Loucy (cell line): ENCODE results near the gene UCP1.

Experiments
- H2AFZ ChIP-seq: fragments of 200-600 bp; sonication (generic); 2 replicates; pipeline ENCODE4 v1.6.0; 2016; ENCODE audit warnings: antibody characterized with exemption, mild to moderate bottlenecking, low read length, moderate library complexity
- H3F3A ChIP-seq: fragments of 200-600 bp; 2 replicates; pipeline ENCODE4 v1.6.0; 2016; ENCODE audit warnings: antibody characterized with exemption, low read depth, mild to moderate bottlenecking
- H3K27me3 ChIP-seq: fragments of 200-600 bp; sonication (generic); 2 replicates; pipeline ENCODE4 v1.6.1; 2014; ENCODE audit warnings: low read length, mild to moderate bottlenecking; ENCODE audit not compliant: insufficient read depth, poor library complexity, severe bottlenecking
- H3K36me3 ChIP-seq: fragments of 200-600 bp; sonication (generic); 2 replicates; pipeline ENCODE4 v1.6.1; 2016; ENCODE audit warnings: low read length; ENCODE audit not compliant: insufficient read depth
- H3K4me1 ChIP-seq: fragments of 200-600 bp; sonication (generic); 2 replicates; pipeline ENCODE4 v1.5.1; 2014; ENCODE audit warnings: low read length, mild to moderate bottlenecking; ENCODE audit not compliant: insufficient read depth, poor library complexity, severe bottlenecking
- H3K4me2 ChIP-seq: fragments of 200-600 bp; sonication (generic); 2 replicates; pipeline ENCODE4 v1.6.0; 2014; ENCODE audit warnings: antibody characterized with exemption, low read length, low read depth, mild to moderate bottlenecking; ENCODE audit not compliant: poor library complexity, severe bottlenecking
- H3K4me3 ChIP-seq: fragments of 200-600 bp; sonication (generic); 2 replicates; pipeline ENCODE4 v1.5.1; 2014; ENCODE audit warnings: low read length, mild to moderate bottlenecking, mixed read lengths; ENCODE audit not compliant: poor library complexity, severe bottlenecking
- H3K79me2 ChIP-seq: fragments of 200-600 bp; sonication (generic); 2 replicates; pipeline ENCODE4 v1.6.1; 2014; ENCODE audit warnings: low read length; ENCODE audit not compliant: insufficient read depth
- H3K9ac ChIP-seq: fragments of 200-600 bp; sonication (generic); 2 replicates; pipeline ENCODE4 v1.6.0; 2014; ENCODE audit warnings: mild to moderate bottlenecking, low read depth, low read length, moderate library complexity; ENCODE audit not compliant: poor library complexity, severe bottlenecking
- H3K9me2 ChIP-seq: fragments of 200-600 bp; sonication (generic); replicated peaks from 2 replicates; pipeline ENCODE4 v1.6.1; 2016; ENCODE audit warnings: low read depth, low read length, mixed read lengths
- H3K9me3 ChIP-seq: fragments of 200-600 bp; sonication (generic); 2 replicates; pipeline ENCODE4 v1.6.1; 2014; ENCODE audit warnings: mild to moderate bottlenecking, antibody characterized with exemption, low read length, low read depth; ENCODE audit not compliant: insufficient read depth
- H4K20me1 ChIP-seq: fragments of 200-600 bp; sonication (generic); 2 replicates; pipeline ENCODE4 v1.6.0; 2014; ENCODE audit warnings: antibody characterized with exemption, low read length, mild to moderate bottlenecking; ENCODE audit not compliant: insufficient read depth, poor library complexity, severe bottlenecking
- CTCF ChIP-seq: fragments of 200-600 bp; sonication (generic); conservative IDR thresholded peaks from 2 replicates; pipeline ENCODE4 v1.5.1; 2014; ENCODE audit warnings: mild to moderate bottlenecking, antibody characterized with exemption, low read length
- EZH2phosphoT487 ChIP-seq: fragments of 200-600 bp; IDR thresholded peaks from 2 replicates; pipeline ENCODE4 v1.6.1; 2018; ENCODE audit warnings: antibody characterized with exemption, mild to moderate bottlenecking, moderate library complexity, borderline replicate concordance

The UCP1 gene

GRCh38 chr4:140559696-140560095 is 9.1 kb downstream of the UCP1 start:
- no peaks in the 10 kb centered on the region for H4K20me1 ChIP-seq
- H3K36me3 ChIP-seq = no peaks in the 10 kb centered on the region
- H3K4me1 ChIP-seq = no peaks in the 10 kb centered on the region
- H3K9me2 ChIP-seq = no peaks in the 10 kb centered on the region
- no peak overlapping the region for H2AFZ ChIP-seq
- no peak overlapping the region for H3K4me3 ChIP-seq
- no peaks in the 10 kb centered on the region for H3K9me3 ChIP-seq
- H3K9ac ChIP-seq = no peak overlapping the region
- no peak overlapping the region for H3K4me2 ChIP-seq
- H3F3A ChIP-seq = no peaks in the 10 kb centered on the region
- no peaks in the 10 kb centered on the region for H3K79me2 ChIP-seq
- H3K27me3 ChIP-seq = no peaks in the 10 kb centered on the region
- TF ChIP-seq EZH2phosphoT487 (no peak), CTCF (no peak)

- Histone ChIP-seq H3F3A (no peaks in the 10 kb centered on the region), H3K9ac (no peak overlapping the region), H2AFZ (no peak overlapping the region), H3K4me2 (no peak overlapping the region), H3K27me3 (no peaks in the 10 kb centered on the region), H3K9me2 (no peaks in the 10 kb centered on the region), H3K4me3 (no peak overlapping the region), H3K9me3 (no peaks in the 10 kb centered on the region), H3K4me1 (no peaks in the 10 kb centered on the region), H4K20me1 (no peaks in the 10 kb centered on the region), H3K79me2 (no peaks in the 10 kb centered on the region), H3K36me3 (no peaks in the 10 kb centered on the region)
- no peak for TF ChIP-seq CTCF
Observed at GRCh38 chr4:140557831-140558435, 10.8 kb downstream of the UCP1 start.

- Histone ChIP-seq H3K9me3 (no peaks in the 10 kb centered on the region), H3K4me1 (no peaks in the 10 kb centered on the region), H3K9me2 (no peaks in the 10 kb centered on the region), H4K20me1 (no peaks in the 10 kb centered on the region), H2AFZ (no peak overlapping the region), H3K4me3 (no peak overlapping the region), H3F3A (no peaks in the 10 kb centered on the region), H3K27me3 (no peaks in the 10 kb centered on the region), H3K79me2 (no peaks in the 10 kb centered on the region), H3K9ac (no peak overlapping the region), H3K36me3 (no peaks in the 10 kb centered on the region), H3K4me2 (no peak overlapping the region)
- no peak for TF ChIP-seq CTCF
- no peak for TF ChIP-seq EZH2phosphoT487
Observed at GRCh38 chr4:140556372-140557085, 12.2 kb downstream of the UCP1 start.
